HCT116 (cell line): Measurements from ENCODE around the gene MAJIN. TPM values are rescaled to one million over a fixed set of nuclear protein-coding genes. Genes with fewer than 3 reads are reported as not detected.

Source experiments
- ATAC-seq: fragments of 200-7000 bp; cut with Tn5 transposase; 2 replicates; pipeline ENCODE4 v1.9.1; 2020; ENCODE audit warnings: mild to moderate bottlenecking, moderate library complexity
- BruUV-seq: library from RNA; stranded (reverse); fragments of 400-500 nt; replicated peaks from 2 replicates; lab custom pipeline; 2021; lab: Mats Ljungman, UMichigan
- CTCF ChIA-PET: fragments of 300-600 bp; sonication (Branson Sonifier 250); formaldehyde crosslinking; loops from one replicate; lab custom pipeline; 2021; ENCODE audit warnings: antibody characterized with exemption; lab: Charles Lee
- POLR2A ChIA-PET: fragments of 300-600, 350-600 bp; sonication (Branson Sonifier 250); formaldehyde crosslinking; loops from one replicate; lab custom pipeline; 2021; ENCODE audit warnings: antibody characterized with exemption; lab: Charles Lee
- RAD21 ChIA-PET, 2 experiments: fragments of 300-600 bp; sonication (Branson Sonifier 250); formaldehyde crosslinking; loops; one replicate each; lab custom pipeline; 2023; ENCODE audit warnings: low total read pairs in 2 of 2; ENCODE audit not compliant: uncharacterized antibody in 2 of 2, unreplicated experiment in 2 of 2, low non-redundant PET in 1 of 2; lab: Charles Lee
- DNase-seq: peaks from one replicate; pipeline ENCODE4 v3.0.0-alpha.2; 2010; ENCODE audit warnings: low read depth, low spot score
- H2AFZ ChIP-seq: fragments of 200-600 bp; shearing (Covaris generic), sonication (generic); 2 replicates; pipeline ENCODE4 v1.6.1; 2017; ENCODE audit warnings: low read depth, mixed run types, mixed read lengths, antibody characterized with exemption, low read length; ENCODE audit not compliant: poor library complexity, severe bottlenecking
- H3K27ac ChIP-seq: 2 replicates; pipeline ENCODE4 v1.5.1; 2012; ENCODE audit warnings: low read depth, low read length
- H3K27me3 ChIP-seq: fragments of 200-600 bp; sonication (generic); 2 replicates; pipeline ENCODE4 v1.6.1; 2016; ENCODE audit warnings: mixed run types, low read length, mixed read lengths; ENCODE audit not compliant: insufficient read depth
- H3K36me3 ChIP-seq, 2 experiments: fragments of 200-500 bp in 1 of 2; fragments of 200-600 bp in 1 of 2; sonication (Bioruptor generic) in 1 of 2; sonication (generic) in 1 of 2; 2 replicates each; pipeline versions ENCODE4 v1.5.1 to v1.6.1; 2014 to 2016; ENCODE audit warnings: low read length in 2 of 2, inconsistent platforms in 1 of 2, mixed read lengths in 1 of 2, mixed run types in 1 of 2; ENCODE audit not compliant: insufficient read depth in 2 of 2, control insufficient read depth in 1 of 2
- H3K4me1 ChIP-seq, 2 experiments: fragments of 200-600 bp in 1 of 2; sonication (generic) in 1 of 2; 2 replicates each; pipeline versions ENCODE4 v1.5.1 to v1.6.1; 2012 to 2017; ENCODE audit warnings: low read length in 2 of 2, inconsistent platforms in 1 of 2, mild to moderate bottlenecking in 1 of 2, mixed read lengths in 1 of 2, mixed run types in 1 of 2, moderate library complexity in 1 of 2; ENCODE audit not compliant: insufficient read depth in 2 of 2, control insufficient read depth in 1 of 2
- H3K4me2 ChIP-seq: fragments of 200-600 bp; sonication (generic); 2 replicates; pipeline ENCODE4 v1.6.1; 2017; ENCODE audit warnings: mixed run types, low read length, mixed read lengths
- H3K4me3 ChIP-seq, 2 experiments: fragments of 200-600 bp in 1 of 2; sonication (generic) in 1 of 2; replicated peaks in 1 of 2; 2 replicates each; pipeline ENCODE4 v1.5.1; 2011 to 2016; ENCODE audit warnings: low read length in 2 of 2, control low read depth in 1 of 2, low read depth in 1 of 2, mild to moderate bottlenecking in 1 of 2, mixed read lengths in 1 of 2, mixed run types in 1 of 2
- H3K79me2 ChIP-seq: fragments of 200-600 bp; sonication (generic); 2 replicates; pipeline ENCODE4 v1.6.1; 2017; ENCODE audit warnings: mild to moderate bottlenecking, mixed run types, low read length, moderate library complexity, mixed read lengths; ENCODE audit not compliant: insufficient read depth
- H3K9ac ChIP-seq: fragments of 200-600 bp; sonication (generic); 2 replicates; pipeline ENCODE4 v1.6.1; 2016; ENCODE audit warnings: low read length, mixed read lengths
- H3K9me2 ChIP-seq: fragments of 200-600 bp; sonication (generic), shearing (Covaris generic); 2 replicates; pipeline ENCODE4 v1.6.1; 2017; ENCODE audit warnings: mixed run types, mild to moderate bottlenecking, moderate library complexity; ENCODE audit not compliant: insufficient read depth
- H3K9me3 ChIP-seq, 2 experiments: fragments of 200-500 bp in 1 of 2; fragments of 200-600 bp in 1 of 2; sonication (Bioruptor generic) in 1 of 2; sonication (generic) in 1 of 2; 2 replicates each; pipeline ENCODE4 v1.6.1; 2014 to 2017; ENCODE audit warnings: low read length in 2 of 2, mixed read lengths in 2 of 2, inconsistent platforms in 1 of 2, low read depth in 1 of 2, mild to moderate bottlenecking in 1 of 2, mixed run types in 1 of 2, moderate library complexity in 1 of 2; ENCODE audit not compliant: control insufficient read depth in 1 of 2, insufficient read depth in 1 of 2
- H4K20me1 ChIP-seq: fragments of 200-600 bp; sonication (generic), shearing (Covaris generic); 2 replicates; pipeline ENCODE4 v1.6.1; 2017; ENCODE audit warnings: mixed run types, mild to moderate bottlenecking, moderate library complexity; ENCODE audit not compliant: insufficient read depth
- CBX3 ChIP-seq: IDR thresholded peaks from 2 replicates; pipeline ENCODE4 v1.6.1; 2012; ENCODE audit warnings: low read depth
- CTCF ChIP-seq, 3 experiments: fragments of 200-600 bp in 1 of 3; sonication (generic) in 1 of 3; IDR thresholded peaks in 2 of 3; conservative IDR thresholded peaks in 1 of 3; 2 replicates each; pipeline ENCODE4 v1.5.1; 2012 to 2017; ENCODE audit warnings: low read depth in 2 of 3, low read length in 2 of 3, antibody characterized with exemption in 1 of 3, borderline replicate concordance in 1 of 3, control low read depth in 1 of 3, mild to moderate bottlenecking in 1 of 3, mixed read lengths in 1 of 3, mixed run types in 1 of 3, moderate library complexity in 1 of 3; ENCODE audit not compliant: insufficient read depth in 1 of 3
- EGR1 ChIP-seq: IDR thresholded peaks from 2 replicates; pipeline ENCODE4 v1.6.1; 2012; ENCODE audit warnings: low read depth
- ELF1 ChIP-seq: IDR thresholded peaks from 2 replicates; pipeline ENCODE4 v1.6.1; 2012; ENCODE audit warnings: low read depth, borderline replicate concordance
- EZH2 ChIP-seq: fragments of 200-600 bp; sonication (generic); IDR thresholded peaks from 2 replicates; pipeline ENCODE4 v1.6.1; 2017; ENCODE audit warnings: antibody characterized with exemption, mixed run types
- EZH2phosphoT487 ChIP-seq: fragments of 200-600 bp; IDR thresholded peaks from 2 replicates; pipeline ENCODE4 v1.6.1; 2018; ENCODE audit warnings: antibody characterized with exemption, borderline replicate concordance
- FOSL1 ChIP-seq: IDR thresholded peaks from 2 replicates; pipeline ENCODE4 v1.6.1; 2012; ENCODE audit warnings: low read depth
- JUND ChIP-seq: IDR thresholded peaks from 2 replicates; pipeline ENCODE4 v1.6.1; 2012
- MAX ChIP-seq: IDR thresholded peaks from 2 replicates; pipeline ENCODE4 v1.6.1; 2012
- POLR2A ChIP-seq: IDR thresholded peaks from 2 replicates; pipeline ENCODE4 v1.7.0; 2011; ENCODE audit warnings: borderline replicate concordance; ENCODE audit not compliant: insufficient read depth, insufficient read length; ENCODE audit errors: extremely low read depth
- POLR2AphosphoS5 ChIP-seq: IDR thresholded peaks from 2 replicates; pipeline ENCODE4 v1.6.1; 2011; ENCODE audit warnings: mild to moderate bottlenecking, low read depth, low read length, moderate library complexity
- RAD21 ChIP-seq: IDR thresholded peaks from 2 replicates; pipeline ENCODE4 v1.6.1; 2012; ENCODE audit warnings: low read depth, mild to moderate bottlenecking
- SIN3A ChIP-seq: IDR thresholded peaks from 2 replicates; pipeline ENCODE4 v1.6.1; 2012; ENCODE audit warnings: low read depth
- SP1 ChIP-seq: IDR thresholded peaks from 2 replicates; pipeline ENCODE4 v1.6.1; 2012; ENCODE audit warnings: low read depth
- SRF ChIP-seq: IDR thresholded peaks from 2 replicates; pipeline ENCODE4 v1.6.1; 2012; ENCODE audit warnings: low read depth
- TCF7L2 ChIP-seq: IDR thresholded peaks from 2 replicates; pipeline ENCODE4 v1.7.0; 2011; ENCODE audit warnings: borderline replicate concordance, inconsistent platforms; ENCODE audit not compliant: insufficient read depth, insufficient read length; ENCODE audit errors: extremely low read depth
- YY1 ChIP-seq: IDR thresholded peaks from 2 replicates; pipeline ENCODE4 v1.6.1; 2011; ENCODE audit warnings: low read length, low read depth, moderate library complexity, mild to moderate bottlenecking; ENCODE audit not compliant: insufficient replicate concordance; ENCODE audit errors: extremely low read depth
- ZFX ChIP-seq: fragments of 450-650 bp; IDR thresholded peaks from 2 replicates; pipeline ENCODE4 v1.6.1; 2017
- ZNF274 ChIP-seq: fragments of 200-500 bp; sonication (Bioruptor generic); IDR thresholded peaks from 2 replicates; pipeline ENCODE4 v1.6.1; 2014; ENCODE audit warnings: mild to moderate bottlenecking, low read depth, low read length, inconsistent platforms
- intact Hi-C: fragments of 100-400 bp; cut with micrococcal nuclease; formaldehyde crosslinking; loops from 2 replicates; pipeline ENCODE4 v1.10.0; 2022
- total RNA-seq: library from RNA; stranded (reverse); gene quantifications from one replicate; pipeline ENCODE4 v1.2.1, GENCODE V29; 2021; ENCODE audit not compliant: unreplicated experiment
- TF ChIP-seq, protein P1 (sequence below): IDR thresholded peaks from 2 replicates; pipeline ENCODE4 v1.6.1; 2012; ENCODE audit warnings: low read depth
- TF ChIP-seq, protein P2 (sequence below): IDR thresholded peaks from 2 replicates; pipeline ENCODE4 v1.6.1; 2012

The MAJIN gene
- total RNA-seq, 1 experiment from 2014 or later = not detected

GRCh38 chr11:64892838-64893193, 79.1 kb downstream of the MAJIN start (continued):
- no peak for TF ChIP-seq POLR2AphosphoS5
- no peak for TF ChIP-seq JUND
- TF ChIP-seq YY1 = no peak
- no peak for TF ChIP-seq ELF1
- TF ChIP-seq POLR2A = no peak

DNA sequence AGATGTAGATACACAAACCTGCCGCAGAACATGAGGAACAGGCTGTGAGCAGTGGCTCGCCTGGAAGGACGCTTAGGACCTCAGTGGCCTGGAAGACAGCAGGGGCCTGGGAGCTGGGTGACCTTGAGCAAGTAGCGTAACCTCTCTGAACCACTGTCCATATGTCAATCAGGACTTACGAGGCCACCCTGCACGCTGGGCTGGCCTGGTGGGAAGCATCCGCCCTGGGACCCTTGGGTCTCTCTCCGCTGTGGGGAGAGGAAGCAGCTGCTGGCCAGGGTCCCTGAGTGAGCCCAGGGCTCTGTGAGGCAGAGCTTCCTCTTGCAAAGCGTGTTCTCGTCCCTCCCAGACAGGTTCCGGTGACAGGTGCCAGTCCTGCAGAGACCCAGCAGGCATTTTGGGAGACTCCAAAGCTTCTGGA, 79.5 kb downstream of the MAJIN start:
- no peak for ATAC-seq
- Histone ChIP-seq H3K36me3 (no peaks in the 10 kb centered on the region), H3K27ac (no peak overlapping the region), H3K79me2 (no peaks in the 10 kb centered on the region), H3K9me2 (no peaks in the 10 kb centered on the region), H3K4me1 (peaks cover 7 to 34% of the 10 kb centered on the region in 2 experiments; a peak in 3 of 4 replicates), H3K27me3 (no peaks in the 10 kb centered on the region), H3K9me3 (no peaks in the 10 kb centered on the region), H3K9ac (no peak overlapping the region), H3K4me3 (no peak overlapping the region), H4K20me1 (no peaks in the 10 kb centered on the region), H2AFZ (no peak overlapping the region), H3K4me2 (no peak overlapping the region)
- no peak for DNase-seq
- POLR2A ChIA-PET = no interaction called here
- RAD21 ChIA-PET = interaction anchor here in 1 of 2 experiments (0.6 kb wide), 1 partner anchor 73 kb away, joined by 3 read pairs; no protein-coding TSS in a partner anchor
- no TSS peak for BruUV-seq
- CTCF ChIA-PET = interaction anchor here (0.9 to 10.8 kb wide), 2 partner anchors 44 to 229 kb away, joined by 3 to 112 read pairs; partner anchors contain the start of genes FAU and MRPL49
- intact Hi-C loops = no loop called here
- TF ChIP-seq, protein P1, sequence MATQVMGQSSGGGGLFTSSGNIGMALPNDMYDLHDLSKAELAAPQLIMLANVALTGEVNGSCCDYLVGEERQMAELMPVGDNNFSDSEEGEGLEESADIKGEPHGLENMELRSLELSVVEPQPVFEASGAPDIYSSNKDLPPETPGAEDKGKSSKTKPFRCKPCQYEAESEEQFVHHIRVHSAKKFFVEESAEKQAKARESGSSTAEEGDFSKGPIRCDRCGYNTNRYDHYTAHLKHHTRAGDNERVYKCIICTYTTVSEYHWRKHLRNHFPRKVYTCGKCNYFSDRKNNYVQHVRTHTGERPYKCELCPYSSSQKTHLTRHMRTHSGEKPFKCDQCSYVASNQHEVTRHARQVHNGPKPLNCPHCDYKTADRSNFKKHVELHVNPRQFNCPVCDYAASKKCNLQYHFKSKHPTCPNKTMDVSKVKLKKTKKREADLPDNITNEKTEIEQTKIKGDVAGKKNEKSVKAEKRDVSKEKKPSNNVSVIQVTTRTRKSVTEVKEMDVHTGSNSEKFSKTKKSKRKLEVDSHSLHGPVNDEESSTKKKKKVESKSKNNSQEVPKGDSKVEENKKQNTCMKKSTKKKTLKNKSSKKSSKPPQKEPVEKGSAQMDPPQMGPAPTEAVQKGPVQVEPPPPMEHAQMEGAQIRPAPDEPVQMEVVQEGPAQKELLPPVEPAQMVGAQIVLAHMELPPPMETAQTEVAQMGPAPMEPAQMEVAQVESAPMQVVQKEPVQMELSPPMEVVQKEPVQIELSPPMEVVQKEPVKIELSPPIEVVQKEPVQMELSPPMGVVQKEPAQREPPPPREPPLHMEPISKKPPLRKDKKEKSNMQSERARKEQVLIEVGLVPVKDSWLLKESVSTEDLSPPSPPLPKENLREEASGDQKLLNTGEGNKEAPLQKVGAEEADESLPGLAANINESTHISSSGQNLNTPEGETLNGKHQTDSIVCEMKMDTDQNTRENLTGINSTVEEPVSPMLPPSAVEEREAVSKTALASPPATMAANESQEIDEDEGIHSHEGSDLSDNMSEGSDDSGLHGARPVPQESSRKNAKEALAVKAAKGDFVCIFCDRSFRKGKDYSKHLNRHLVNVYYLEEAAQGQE = no peak
- TF ChIP-seq CTCF (IDR thresholded peaks at IDR 0.05 in 2 of 3, conservative IDR thresholded peaks at IDR 0.05 in 1 of 3; ENCODE audit: borderline replicate concordance in 1 of 3, insufficient read depth in 1 of 3, low read depth in 2 of 3, low read length in 2 of 3) (no peak), ELF1 (no peak), EZH2 (no peak), TCF7L2 (no peak), RAD21 (no peak), ZFX (no peak), SRF (no peak), SIN3A (no peak), MAX (no peak), YY1 (no peak), EGR1 (no peak), CBX3 (no peak), FOSL1 (no peak), ZNF274 (no peak), POLR2AphosphoS5 (no peak), SP1 (no peak), EZH2phosphoT487 (no peak)
- TF ChIP-seq, protein P2, sequence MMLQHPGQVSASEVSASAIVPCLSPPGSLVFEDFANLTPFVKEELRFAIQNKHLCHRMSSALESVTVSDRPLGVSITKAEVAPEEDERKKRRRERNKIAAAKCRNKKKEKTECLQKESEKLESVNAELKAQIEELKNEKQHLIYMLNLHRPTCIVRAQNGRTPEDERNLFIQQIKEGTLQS = no peak
